HG03139 (cell line): Measurements from ENCODE around the gene PXDN.
"Not testable (repeated sequence)": the region's sequence is repeated elsewhere in the genome, so short reads cannot be mapped to it uniquely, and the experiment has no call there.

Experiments
- ATAC-seq: cut with Tn5 transposase; IDR thresholded peaks from one replicate; pipeline ENCODE4 v1.9.1; 2021; ENCODE audit not compliant: unreplicated experiment

PXDN gene

GRCh38 chr2:1708476-1709334 lies 35.6 kb downstream of the PXDN start:
- ATAC-seq = no peak

GRCh38 chr2:1707771-1708418 lies 36.4 kb downstream of the PXDN start:
- ATAC-seq = no peak

- not testable (repeated sequence) for ATAC-seq
These were observed 38.0 kb downstream of the PXDN start for GRCh38 chr2:1706089-1706841.

- ATAC-seq = no peak
These were observed 38.7 kb downstream of the PXDN start for GRCh38 chr2:1705557-1706076.

- no peak for ATAC-seq
These were observed 39.4 kb downstream of the PXDN start for GRCh38 chr2:1704631-1705556.

GRCh38 chr2:1702186-1702565 lies 42.1 kb downstream of the PXDN start:
- no peak for ATAC-seq

- ATAC-seq = no peak
These were observed 42.6 kb downstream of the PXDN start for GRCh38 chr2:1701556-1702185.

- no peak for ATAC-seq
These were observed 43.3 kb downstream of the PXDN start for GRCh38 chr2:1701020-1701419.

GRCh38 chr2:1700427-1700826 lies 43.9 kb downstream of the PXDN start:
- ATAC-seq = not testable (repeated sequence)

GRCh38 chr2:1698188-1698945 lies 45.9 kb downstream of the PXDN start:
- ATAC-seq = no peak

- no peak for ATAC-seq
These were observed 46.7 kb downstream of the PXDN start for GRCh38 chr2:1697601-1698000.

- no peak for ATAC-seq
These were observed 47.8 kb downstream of the PXDN start for GRCh38 chr2:1696472-1696871.

- no peak for ATAC-seq
These were observed 49.7 kb downstream of the PXDN start for GRCh38 chr2:1694371-1695271.

- no peak for ATAC-seq
These were observed 50.6 kb downstream of the PXDN start for GRCh38 chr2:1693723-1694122.

GRCh38 chr2:1692342-1692741 lies 52.0 kb downstream of the PXDN start:
- ATAC-seq = no peak

GRCh38 chr2:1691366-1691765 lies 52.9 kb downstream of the PXDN start:
- ATAC-seq = no peak

GRCh38 chr2:1690056-1690775 lies 54.1 kb downstream of the PXDN start:
- no peak for ATAC-seq

- ATAC-seq = no peak
These were observed 55.5 kb downstream of the PXDN start for GRCh38 chr2:1688859-1689258.
